Measurements from ENCODE around the gene KRTAP5-5.
A peak's percentile ranks its signal among the peaks of the same experiment; 100 is the strongest.
"Not testable (repeated sequence)": the region's sequence is repeated elsewhere in the genome, so short reads cannot be mapped to it uniquely, and the experiment has no call there.

The KRTAP5-5 gene

DNA sequence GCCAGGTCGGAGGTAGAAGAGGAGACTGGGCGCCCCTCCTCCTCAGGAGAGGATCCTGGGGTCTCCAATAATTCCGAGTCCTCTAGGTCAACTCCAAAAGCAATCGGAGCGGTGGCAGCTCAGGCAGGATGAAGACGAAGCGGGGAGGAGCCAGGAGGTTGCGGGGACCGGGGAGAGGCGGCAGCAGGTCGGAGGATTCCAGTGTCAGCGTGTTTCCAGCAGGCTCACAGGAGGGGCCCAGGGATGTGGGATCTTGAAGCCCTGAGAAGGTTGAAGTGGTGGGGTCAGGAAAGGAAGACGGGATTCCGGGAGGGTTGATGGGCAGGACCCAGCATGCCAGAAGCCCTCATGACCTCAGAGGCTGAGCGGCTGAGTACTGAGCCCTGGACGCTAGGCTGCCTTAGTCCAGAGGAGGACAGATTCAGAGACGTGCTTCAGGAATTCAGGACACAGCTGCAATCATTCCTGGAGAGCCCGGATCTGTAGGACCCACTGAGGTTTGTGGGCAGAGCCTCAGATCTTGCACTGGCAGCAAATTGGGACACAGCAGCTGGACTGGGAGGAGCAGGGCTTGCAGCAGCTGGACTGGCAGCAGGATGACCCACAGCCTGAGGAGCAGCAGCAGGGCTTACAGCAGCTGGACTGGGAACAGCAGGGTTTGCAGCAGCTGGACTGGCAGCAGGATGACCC, 22.3 kb upstream of the KRTAP5-5 start:
- not testable (repeated sequence) for DNase-seq (ENCODE audit: low spot score)

DNA sequence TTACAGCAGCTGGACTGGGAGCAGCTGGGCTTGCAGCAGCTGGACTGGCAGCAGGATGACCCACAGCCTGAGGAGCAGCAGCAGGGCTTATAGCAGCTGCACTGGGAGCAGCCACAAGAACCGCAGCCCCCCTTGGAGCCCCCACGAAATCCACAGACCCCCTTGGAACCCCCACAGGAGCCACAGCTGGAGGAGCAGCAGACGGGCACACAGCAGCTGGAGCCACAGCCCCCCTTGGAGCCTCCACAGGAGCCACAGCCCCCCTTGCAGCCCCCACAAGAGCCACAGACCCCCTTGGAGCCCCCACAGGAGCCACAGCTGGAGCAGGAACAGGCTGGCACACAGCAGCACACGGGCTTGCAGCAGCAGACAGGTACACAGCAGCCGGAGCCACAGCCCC, 21.7 kb upstream of the KRTAP5-5 start:
- not testable (repeated sequence) for DNase-seq (ENCODE audit: low spot score)

DNA sequence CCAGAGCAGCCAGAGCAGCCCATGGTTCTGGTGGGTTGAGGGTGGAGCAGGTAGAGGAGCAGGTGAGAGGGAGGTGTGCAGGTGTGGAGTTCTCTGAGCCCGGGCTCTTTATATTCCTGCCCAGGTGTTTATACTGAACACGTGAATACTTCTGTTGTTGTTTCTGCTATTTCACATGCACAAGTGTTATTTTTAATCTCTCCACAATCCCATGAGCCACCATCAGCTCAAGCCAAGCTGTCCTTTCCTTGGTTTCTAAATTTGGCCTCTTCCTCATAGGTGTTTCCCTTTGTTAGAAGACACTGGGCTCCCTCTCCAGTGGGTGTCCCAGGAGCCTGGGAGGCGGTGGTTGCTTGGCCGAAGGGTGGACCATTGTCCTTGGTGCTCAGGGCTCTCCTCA, 21.2 kb upstream of the KRTAP5-5 start, which contains the start of gene KRTAP5-3:
Gene KRTAP5-3 (minus strand): TSS at position 101 of the 400 bp plus-strand sequence. CDS start 78 bp downstream, at position 23.
- no peak for DNase-seq (ENCODE audit: low spot score)

DNA sequence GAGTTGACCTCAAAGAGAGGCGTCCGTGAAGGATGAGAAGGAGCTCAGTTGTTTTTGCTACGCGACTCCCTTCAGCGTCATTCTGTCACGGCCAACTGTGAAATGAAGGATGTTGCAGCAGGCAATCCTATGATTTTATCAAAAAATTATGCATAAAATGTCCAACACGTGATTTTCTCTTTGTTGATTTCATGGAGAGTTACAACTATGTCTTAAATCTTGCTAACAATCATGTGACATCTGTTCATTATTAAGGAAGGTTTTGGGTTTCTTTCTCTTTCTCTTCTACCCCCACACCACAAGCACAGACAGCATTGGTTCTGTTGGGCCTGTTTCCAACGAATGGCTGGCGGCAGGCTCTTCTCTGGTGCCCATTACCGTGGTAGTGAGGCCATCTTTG, 11.3 kb upstream of the KRTAP5-5 start:
- DNase-seq (ENCODE audit: low spot score), result no peak

DNA sequence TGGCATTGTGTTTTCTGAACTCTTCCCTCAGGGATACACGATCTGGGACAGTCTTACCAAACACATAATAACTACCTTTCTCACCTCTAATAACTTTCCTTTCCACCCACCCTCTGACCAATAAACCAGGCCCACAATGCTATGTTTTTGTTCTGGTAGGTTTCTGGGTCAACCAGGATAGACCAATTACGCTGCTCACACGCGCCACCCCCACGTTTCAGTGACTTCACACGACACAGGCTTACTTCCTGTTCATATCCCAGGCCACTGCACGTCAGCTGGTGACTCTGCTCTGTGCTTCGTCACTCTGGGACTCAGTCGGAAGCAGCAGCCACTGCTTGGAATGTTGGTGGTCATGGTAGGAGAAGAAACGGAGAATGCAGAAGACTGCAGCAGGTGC, 10.1 kb upstream of the KRTAP5-5 start:
- DNase-seq (ENCODE audit: low spot score), result no peak

DNA sequence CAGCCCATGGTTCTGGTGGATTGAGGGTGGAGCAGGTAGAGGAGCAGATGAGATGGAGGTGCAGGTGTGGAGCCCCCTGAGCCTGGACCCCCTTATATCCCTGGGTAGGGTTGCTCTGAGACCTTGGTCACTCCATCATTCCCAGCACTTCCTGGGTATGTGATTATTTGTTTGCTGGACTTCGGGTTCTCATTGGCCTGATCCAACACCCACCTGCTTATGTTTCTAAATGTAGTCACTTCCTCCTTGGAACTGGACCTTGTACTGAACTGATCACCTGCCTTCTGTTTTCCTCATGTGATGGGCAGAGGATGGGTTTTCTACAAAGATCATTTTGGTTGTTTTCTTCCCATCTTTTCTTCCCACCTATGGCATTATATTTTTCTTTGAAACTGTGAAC, 7.5 kb upstream of the KRTAP5-5 start, which contains the start of gene KRTAP5-4:
Gene KRTAP5-4 (minus strand): TSS at position 53 of the 400 bp plus-strand sequence. CDS start 45 bp downstream, at position 8.
- DNase-seq (ENCODE audit: low spot score), result no peak

DNA sequence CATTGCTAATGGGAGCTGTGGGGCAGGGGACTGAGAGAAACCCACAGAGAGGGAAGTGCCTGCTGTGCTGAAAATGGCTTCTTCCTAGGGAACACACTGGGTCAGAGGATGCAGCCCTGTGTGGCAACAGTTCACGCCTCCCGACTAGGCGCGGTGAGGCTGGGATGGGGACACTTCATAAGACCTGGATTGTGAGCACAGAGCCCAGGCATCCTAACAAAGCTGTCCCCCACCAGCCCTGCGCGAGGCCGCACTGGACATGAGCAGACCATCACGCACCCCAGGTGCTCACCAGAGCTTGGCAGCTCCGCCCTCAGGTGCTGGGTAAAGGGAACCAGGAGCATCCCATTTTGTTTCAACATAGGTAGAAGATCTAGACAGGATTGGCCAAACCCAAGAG, 5.9 kb upstream of the KRTAP5-5 start:
- no peak for DNase-seq (ENCODE audit: low spot score)

DNA sequence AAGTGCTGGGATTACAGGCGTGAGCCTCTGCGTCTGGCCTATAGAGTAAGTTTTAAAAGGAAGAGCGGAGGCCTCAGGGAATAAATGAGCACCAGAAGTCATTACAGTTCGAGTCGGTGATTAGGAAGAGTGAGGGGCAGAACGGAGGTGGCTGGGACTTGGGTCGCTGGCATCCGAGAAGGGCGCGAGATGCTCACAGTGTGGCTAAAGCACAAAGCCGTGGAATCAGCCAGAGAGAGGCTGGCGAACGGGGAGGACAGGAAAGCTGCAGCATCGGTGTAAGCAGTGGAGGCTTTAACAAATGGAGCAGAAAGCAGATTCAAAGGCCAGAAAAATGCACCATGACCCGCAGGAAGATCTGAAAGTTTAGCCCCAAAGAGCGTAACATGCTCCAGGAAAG, 5.0 kb upstream of the KRTAP5-5 start:
- DNase-seq (ENCODE audit: low spot score), result no peak

DNA sequence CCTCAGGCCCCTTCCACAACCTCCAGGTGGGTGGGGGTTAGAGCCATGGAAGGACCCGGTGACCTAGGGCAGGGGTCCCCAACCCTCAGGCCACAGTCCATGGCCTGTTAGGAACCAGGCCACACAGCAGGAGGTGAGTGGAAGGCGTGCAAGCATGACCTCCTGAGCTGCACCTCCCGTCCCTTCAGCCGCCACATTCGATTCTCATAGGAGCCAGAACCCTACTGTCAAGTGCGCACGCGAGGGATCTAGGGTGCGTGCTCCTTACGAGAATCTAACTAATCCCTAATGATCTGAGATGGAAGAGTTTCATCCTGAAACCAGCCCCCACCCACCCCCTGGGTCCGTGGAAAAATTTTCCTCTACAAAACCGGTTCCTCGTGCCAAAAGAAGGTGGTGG, 4.0 kb upstream of the KRTAP5-5 start:
- peak; percentile 26 for DNase-seq (ENCODE audit: low spot score)

DNA sequence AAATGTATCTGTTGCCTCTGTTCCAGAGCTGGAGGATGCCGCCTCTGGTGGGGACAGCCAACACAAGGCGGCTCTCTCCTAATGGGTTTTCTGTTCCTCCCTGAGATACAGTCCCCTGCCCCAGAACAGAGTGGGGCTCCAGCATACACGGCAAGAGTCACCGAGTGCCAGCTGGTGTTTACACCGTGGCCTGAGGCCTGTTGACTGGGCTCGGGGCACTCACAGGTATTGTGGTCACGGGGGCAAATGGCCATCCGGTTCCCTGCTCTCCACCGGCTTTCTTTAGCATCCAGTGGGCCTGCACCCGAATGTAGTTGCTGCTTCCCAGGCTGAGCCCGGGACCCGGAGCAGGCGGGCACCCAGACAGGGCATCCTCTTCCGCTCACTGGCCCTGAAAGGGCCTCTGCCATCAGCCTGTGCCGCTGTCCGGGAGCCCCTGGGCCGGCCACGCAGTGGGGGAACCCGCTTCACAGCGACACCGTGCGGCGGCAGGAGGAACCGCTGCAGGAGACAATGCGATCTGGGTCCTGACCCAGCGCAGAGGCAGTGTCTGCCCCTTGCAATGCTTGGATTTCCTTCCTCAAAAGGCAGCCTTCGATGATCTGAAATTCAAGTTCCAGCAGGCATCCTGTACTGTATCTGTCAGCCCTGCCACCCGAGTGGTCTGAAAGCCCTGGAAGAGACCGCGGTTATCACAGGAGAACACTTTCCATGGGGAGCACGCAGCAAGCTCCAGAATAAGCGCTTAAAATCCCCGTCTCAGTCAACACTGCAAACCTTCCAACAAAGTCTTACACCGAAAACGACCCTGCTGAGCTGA, 859 bp upstream of the KRTAP5-5 start:
- DNase-seq (ENCODE audit: low spot score), result peak; percentile 76

DNA sequence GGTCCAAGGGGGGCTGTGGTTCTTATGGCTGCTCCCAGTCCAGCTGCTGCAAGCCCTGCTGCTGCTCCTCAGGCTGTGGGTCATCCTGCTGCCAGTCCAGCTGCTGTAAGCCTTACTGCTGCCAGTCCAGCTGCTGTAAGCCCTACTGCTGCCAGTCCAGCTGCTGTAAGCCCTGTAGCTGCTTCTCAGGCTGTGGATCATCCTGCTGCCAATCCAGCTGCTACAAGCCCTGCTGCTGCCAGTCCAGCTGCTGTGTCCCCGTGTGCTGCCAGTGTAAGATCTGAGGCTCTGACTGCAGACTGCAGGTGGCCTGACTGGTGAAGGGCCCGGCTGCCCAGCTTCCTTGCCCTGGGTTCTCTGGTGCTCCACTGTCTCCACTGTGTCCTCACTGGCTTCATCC, 696 bp downstream of the KRTAP5-5 start:
- DNase-seq (ENCODE audit: low spot score), result no peak

DNA sequence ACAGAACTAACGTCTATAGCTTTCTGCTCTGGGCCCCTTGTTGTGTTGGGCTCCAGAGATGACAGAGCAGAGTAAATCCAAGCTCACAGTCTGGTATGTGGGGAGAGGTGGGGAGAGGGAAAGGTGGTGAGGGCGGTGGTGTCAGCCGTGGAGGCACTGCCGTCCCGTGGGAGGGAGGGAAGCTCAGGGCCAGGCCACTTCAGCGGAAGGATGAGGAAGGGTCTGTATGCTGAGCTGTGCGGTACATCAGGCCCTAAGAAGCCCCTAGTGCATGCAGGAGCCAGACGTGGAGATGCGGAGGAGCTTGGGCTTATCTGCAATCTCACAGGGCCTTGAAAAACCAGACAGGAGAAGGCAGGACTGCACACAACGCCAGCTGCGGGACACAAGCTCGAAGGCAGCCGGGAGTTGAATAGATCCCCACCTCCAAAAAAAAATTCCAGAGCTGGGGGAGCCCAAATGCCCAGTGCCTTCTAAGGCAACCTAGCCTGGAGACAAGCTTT, 1.5 kb downstream of the KRTAP5-5 start:
- DNase-seq (ENCODE audit: low spot score), result no peak

DNA sequence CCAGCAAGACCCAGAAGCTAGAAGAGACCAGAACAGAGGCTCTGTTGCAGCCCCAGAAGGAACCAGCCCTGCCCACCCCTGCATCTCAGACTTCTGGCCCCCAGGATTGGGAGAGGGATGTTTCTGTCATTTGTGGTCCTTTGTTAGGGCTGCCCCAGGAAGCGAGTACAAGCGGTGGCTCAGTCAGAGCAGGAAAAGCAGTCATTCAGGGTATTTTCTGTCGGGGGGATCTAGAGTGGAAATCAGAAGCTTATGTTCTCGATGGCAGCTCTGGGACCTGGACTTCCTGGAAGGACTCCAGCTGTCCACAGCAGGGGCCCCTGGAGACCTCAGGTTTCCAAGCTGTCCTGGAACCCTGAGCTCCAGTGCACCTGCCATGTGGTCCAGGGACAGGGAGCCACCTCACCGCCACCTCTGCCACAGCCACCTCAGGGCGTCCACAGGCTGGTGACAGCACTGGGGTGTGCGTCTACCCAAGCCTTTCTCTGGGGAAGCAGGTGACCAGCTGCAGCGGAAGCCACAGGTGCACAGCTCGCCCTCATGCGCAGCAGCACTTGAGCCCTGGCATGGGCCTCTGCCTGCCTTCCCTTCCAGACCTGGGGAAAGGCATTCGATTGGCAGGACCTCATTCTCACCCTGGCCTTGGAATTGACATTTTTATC, 2.6 kb downstream of the KRTAP5-5 start:
- no peak for DNase-seq (ENCODE audit: low spot score)

DNA sequence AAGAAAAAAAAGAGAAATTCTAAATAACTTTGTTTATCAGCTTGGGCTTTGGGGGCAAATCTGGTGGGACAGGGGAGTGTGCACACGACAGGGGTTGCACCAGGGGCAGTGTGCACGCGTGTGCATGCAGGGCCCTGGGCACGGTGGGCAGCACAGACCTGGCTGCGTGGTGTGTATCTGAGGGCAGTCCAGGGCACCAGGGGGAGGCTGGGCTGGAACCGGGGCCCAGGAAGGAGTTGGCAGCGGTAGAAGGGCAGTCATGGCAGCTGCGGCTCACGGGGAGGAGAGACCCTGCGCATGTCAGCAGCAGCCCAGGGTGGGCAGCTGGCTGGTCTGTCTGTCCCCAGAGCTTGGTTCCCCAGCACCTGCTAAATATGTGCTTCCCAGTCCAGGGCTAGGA, 4.3 kb downstream of the KRTAP5-5 start:
- DNase-seq (ENCODE audit: low spot score), result peak; percentile 37

DNA sequence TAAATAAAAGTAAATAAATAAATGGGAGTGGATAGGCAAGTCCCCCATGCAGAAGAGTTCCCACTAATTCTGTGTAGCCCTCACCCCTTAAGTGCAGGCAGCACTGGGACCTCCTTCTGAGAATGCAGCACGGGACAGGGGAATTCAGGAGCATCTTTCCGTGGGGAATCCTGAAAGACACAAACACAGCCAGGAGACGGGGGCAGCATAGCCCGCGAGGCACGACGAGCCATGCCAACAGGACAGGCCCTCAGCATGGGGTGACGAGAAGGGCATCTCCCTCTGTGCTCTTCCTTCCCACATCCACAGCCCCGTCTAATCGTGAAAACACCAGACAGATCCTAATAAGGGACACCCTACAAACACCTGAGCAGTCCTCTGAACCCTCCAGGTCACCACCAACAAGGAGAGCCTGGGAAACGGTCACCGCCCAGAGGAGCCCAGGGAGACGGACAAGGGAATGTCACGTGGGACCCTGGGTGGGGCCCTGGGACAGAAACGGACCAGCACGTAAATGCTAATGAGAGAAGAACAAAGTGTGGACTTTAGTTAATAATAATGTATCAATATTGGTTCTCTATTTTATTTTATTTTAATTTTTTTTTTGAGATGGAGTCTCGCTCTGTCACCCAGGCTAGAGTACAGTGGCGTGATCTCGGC, 6.8 kb downstream of the KRTAP5-5 start:
- peak; percentile 46 for DNase-seq (ENCODE audit: low spot score)

DNA sequence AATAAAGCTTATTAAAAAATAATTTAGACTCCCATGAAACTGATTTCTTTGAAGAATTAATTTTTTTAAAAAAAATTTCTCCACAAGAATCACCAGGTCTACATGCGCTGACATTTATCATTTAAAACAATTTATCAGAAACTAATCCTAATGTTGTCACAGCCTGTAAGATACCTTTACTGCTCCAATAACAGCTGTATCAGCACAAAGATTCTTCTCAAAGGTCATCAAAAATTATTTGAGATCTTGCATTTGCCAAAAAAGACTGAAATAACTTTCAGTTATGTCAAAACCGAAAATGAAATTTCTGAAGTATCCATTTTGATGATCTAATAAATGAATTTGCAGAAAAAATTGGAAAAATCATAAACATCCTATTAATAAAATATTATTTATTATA, 8.1 kb downstream of the KRTAP5-5 start:
- no peak for DNase-seq (ENCODE audit: low spot score)

DNA sequence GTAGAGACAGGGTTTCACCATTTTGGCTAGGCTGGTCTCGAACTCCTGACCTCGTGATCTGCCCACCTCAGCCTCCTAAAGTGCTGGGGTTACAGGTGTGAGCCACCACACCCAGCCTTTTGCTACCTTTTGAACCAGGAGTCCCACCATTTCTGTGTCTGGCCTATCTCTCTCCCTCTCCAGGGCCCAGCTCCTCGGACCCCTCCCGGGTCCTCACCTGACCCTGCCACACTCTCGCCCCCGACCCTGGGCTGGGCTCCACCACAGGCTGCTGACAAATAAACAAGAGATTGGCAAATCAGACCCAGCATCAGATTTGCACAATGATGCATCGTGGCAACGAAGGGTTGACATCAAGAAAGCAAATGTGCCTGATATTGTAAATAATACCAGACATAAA, 8.8 kb downstream of the KRTAP5-5 start:
- no peak for DNase-seq (ENCODE audit: low spot score)

DNA sequence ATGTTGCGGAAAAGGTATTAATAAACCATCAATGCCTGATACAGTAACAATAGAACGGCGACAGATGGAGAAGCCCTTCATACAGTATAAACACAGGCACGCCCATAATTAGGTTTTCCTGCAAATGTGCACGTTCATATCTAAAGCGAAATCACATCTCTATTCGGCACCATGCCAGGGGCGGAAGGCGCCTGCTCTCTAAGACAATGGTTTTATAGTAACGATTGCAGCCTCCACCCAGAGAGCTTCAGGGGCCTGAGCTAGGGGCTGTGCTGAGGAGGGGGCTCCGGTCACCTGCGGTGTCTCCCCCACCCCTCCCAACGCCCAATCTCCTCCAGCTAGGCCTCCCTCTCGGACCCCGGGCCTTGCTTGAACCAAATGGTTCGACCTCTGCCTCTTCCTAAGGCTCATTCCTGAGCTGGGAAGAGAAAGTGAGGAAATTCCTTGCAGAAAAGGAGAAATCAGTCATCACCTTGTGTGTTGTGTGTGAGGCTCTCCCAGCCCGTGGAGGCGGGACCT, 9.6 kb downstream of the KRTAP5-5 start:
- DNase-seq (ENCODE audit: low spot score), result no peak

DNA sequence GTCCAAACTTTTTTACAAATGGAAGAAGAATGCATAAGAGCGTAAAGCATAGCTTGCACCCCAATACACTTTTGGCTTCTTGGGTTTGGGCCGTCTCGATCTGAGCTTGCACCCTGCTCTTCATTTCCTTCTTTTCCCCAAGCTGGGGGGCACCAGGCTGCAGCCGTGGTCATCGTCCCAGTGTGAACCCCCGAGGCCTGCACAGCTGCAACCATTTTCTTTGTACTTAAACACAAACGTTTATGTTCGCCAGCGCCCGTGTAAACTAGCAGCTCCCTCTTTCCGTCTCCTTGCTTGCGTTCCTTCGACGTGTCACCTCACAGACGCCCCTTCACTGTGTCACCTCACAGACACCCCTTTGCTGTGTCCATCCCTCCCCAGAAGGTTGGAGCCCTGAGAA, 10.1 kb downstream of the KRTAP5-5 start:
- no peak for DNase-seq (ENCODE audit: low spot score)

DNA sequence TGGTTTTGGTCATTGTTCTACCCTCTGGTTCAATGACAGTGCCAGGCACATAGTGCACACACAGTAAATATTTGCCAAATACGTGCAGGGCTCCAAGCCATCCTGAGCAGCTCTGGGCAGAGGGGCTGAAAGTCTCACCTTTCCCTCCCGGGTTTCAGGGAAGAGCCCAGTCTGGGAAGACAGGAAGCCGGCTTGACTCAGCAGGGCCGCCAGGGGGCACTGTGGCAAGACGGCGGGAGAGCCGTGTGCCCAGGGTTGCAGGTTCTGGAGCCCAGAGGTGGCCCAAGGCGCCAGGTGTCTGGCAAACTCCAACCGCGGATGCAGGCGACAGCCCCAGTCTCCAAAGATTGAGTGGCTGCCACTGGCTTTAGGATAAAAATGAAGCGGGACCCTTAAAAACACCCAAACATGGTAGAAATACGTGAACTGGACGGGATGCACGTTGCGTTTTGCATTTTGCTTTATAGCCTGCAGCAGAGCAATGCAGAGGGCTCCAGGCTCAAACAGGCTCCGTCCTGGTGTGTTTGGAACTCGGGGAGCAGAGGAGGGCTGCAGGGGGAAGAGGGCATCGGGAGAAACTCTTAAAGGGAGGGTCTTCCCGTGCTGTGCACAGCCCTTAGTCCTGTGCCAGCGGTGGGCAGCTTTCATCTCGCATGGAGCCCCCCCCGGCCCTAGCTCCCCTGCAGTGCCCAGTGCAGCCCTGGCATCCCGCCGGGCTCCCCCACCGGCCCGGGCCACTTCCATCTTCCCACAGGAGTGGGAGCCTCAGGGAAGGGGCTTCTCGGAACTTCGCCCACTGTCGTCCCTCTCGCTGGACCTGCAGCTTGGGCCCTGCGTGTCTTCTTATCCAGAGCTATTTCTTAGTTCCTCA, 10.7 kb downstream of the KRTAP5-5 start:
- no peak for DNase-seq (ENCODE audit: low spot score)

DNA sequence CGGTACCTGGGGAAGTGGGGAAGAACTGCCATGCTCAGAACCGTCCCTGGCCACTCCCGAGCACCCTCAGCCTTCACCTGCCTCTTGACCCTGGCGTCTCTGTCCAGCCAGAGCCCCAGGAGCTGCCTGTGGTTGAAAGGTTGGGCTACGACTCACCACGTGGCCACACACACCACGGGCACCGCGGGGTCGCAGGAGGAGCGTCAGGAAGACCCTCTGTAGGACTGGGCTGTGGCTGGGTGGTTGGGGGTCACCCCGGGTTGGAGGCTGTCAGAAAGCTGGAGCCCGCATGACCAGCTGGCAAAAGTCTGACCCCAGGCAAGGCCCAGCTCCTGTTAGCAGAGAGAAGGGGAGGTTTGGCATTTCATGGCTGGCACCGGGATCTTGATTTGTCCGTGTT, 11.5 kb downstream of the KRTAP5-5 start:
- no peak for DNase-seq (ENCODE audit: low spot score)

Measured in left forelimb (tissue), 1 donor.